Suprapubic skin (tissue), 3 donors: Measurements from ENCODE around the gene IL33.

ENCODE experiments used
- POLR2AphosphoS5 ChIP-seq, 3 donors: sonication (generic); formaldehyde crosslinking; IDR thresholded peaks; one replicate each; pipeline ENCODE4 v1.6.1; 2017; ENCODE audit warnings: antibody characterized with exemption in 3 of 3
- TF ChIP-seq, protein P1 (sequence below), 2 donors: fragments of 200-600 bp in 1 of 2; fragments of 450-650 bp in 1 of 2; sonication (generic) in 1 of 2; IDR thresholded peaks; one replicate each; pipeline ENCODE4 v1.5.1; 2016 to 2019; ENCODE audit warnings: antibody characterized with exemption in 2 of 2, mild to moderate bottlenecking in 1 of 2, moderate library complexity in 1 of 2

DNA sequence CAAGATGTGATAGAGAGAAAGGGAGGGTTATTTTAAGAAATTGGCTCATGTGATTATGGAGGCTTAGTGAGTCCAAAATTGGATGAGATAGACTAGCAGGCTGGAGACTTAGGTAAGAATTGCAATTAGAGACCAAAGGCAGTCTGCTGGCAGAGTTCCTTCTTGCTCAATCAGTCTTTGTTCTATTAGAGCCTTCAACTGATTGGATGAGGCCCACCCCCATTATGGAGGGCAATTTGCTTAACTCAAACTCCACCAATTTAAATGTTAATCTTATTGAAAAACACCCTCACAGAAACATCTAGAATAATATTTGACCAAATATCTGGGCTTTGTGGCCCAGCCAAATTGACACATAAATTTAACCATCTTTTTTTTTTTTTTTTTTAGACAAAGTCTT lies 88.6 kb downstream of the IL33 start:
- TF ChIP-seq, protein P1, sequence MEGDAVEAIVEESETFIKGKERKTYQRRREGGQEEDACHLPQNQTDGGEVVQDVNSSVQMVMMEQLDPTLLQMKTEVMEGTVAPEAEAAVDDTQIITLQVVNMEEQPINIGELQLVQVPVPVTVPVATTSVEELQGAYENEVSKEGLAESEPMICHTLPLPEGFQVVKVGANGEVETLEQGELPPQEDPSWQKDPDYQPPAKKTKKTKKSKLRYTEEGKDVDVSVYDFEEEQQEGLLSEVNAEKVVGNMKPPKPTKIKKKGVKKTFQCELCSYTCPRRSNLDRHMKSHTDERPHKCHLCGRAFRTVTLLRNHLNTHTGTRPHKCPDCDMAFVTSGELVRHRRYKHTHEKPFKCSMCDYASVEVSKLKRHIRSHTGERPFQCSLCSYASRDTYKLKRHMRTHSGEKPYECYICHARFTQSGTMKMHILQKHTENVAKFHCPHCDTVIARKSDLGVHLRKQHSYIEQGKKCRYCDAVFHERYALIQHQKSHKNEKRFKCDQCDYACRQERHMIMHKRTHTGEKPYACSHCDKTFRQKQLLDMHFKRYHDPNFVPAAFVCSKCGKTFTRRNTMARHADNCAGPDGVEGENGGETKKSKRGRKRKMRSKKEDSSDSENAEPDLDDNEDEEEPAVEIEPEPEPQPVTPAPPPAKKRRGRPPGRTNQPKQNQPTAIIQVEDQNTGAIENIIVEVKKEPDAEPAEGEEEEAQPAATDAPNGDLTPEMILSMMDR (IDR thresholded peaks at IDR 0.05), result no peak
- TF ChIP-seq POLR2AphosphoS5 (IDR thresholded peaks at IDR 0.05), result no peak
